ENCODE measurements around the gene TMEM50B.

TMEM50B gene

DNA sequence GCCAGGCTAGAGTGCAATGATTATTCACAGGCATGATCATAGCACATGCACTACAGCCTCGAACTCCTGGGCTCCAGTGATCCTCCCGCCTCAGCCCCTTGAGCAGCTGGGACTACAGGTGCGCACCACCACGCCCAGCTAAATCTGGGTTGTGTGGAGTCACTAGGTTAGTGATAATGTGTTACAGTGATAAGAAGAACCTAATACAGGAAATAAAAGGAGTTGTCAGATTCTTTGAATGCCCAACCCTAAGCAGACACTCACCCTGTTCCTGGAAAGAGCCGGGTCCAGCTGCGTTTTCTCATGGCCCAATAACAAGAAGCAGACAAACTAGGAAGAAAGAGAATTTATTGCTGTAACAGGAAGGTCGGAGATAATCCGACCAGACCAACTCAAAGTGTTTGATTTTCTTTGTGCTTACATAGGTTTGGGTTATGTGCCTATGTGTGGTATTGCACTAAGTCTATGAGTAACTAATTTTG, 67.8 kb downstream of the TMEM50B start:
- DNase-seq (no peak), ATAC-seq (ENCODE audit: insufficient read depth, low read depth) (no peak)
- Histone ChIP-seq H3K27me3 (ENCODE audit: insufficient read depth, low read length, poor library complexity) (no peaks in the 10 kb centered on the region), H4K20me1 (ENCODE audit: insufficient read depth, low read length) (peaks cover 51% of the 10 kb centered on the region), H3K79me2 (ENCODE audit: insufficient read depth, low read length) (peaks cover 86% of the 10 kb centered on the region), H3K4me2 (ENCODE audit: insufficient read depth, low read length) (no peak overlapping the region), H3K4me1 (ENCODE audit: insufficient read depth, low read length) (peaks cover 5% of the 10 kb centered on the region; the same call in 1 of the 2 replicates), H3K27ac (ENCODE audit: low read length) (no peak overlapping the region), H3K9ac (ENCODE audit: low read depth, low read length) (no peak overlapping the region), H3K9me3 (ENCODE audit: insufficient read depth, low read length, severe bottlenecking) (no peaks in the 10 kb centered on the region), H2AFZ (ENCODE audit: low read depth, low read length) (no peak overlapping the region), H3K36me3 (ENCODE audit: insufficient read depth, low read length) (peaks cover 52% of the 10 kb centered on the region), H3K4me3 (ENCODE audit: low read depth in 1 of 2, low read length in 2 of 2) (no peak overlapping the region)
- TF ChIP-seq CTCF (IDR thresholded peaks at IDR 0.05; ENCODE audit: borderline replicate concordance, extremely low read depth, low read length, poor library complexity, severe bottlenecking) = no peak
- no peak for TF ChIP-seq EZH2 (IDR thresholded peaks at IDR 0.05; ENCODE audit: borderline replicate concordance, low read depth, low read length, severe bottlenecking)

DNA sequence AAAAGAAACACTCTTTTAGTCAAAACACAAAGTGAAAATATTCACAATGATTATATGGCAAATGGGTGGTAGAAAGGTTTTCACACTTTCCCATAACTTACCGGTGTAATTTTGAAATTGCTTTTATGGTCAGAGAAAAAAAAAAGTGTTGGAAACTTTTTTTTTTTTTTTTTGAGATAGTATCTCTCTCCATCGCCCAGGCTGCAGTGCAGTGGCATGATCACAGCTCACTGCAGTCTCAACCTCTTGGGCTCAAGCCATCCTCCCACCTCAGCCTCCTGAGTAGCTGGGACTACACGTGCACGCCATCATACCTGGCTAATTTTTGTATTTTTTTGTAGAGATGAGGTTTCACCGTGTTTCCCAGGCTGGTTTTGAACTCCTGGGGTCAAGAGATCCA, 73.3 kb downstream of the TMEM50B start:
- peaks cover 79% of the 10 kb centered on the region for H3K79me2 ChIP-seq (ENCODE audit: insufficient read depth, low read length)
- TF ChIP-seq CTCF (IDR thresholded peaks at IDR 0.05; ENCODE audit: borderline replicate concordance, extremely low read depth, low read length, poor library complexity, severe bottlenecking) = no peak
- no peak for TF ChIP-seq EZH2 (IDR thresholded peaks at IDR 0.05; ENCODE audit: borderline replicate concordance, low read depth, low read length, severe bottlenecking)
- H3K4me1 ChIP-seq (ENCODE audit: insufficient read depth, low read length) = peaks cover 44% of the 10 kb centered on the region
- peak overlapping the region; percentile 34; the same call in 1 of the 2 replicates for H3K4me2 ChIP-seq (ENCODE audit: insufficient read depth, low read length)
- no peaks in the 10 kb centered on the region for H3K9me3 ChIP-seq (ENCODE audit: insufficient read depth, low read length, severe bottlenecking)
- H3K9ac ChIP-seq (ENCODE audit: low read depth, low read length) = no peak overlapping the region
- no peak overlapping the region; the same call in 1 of the 2 replicates for H3K27ac ChIP-seq (ENCODE audit: low read length)
- no peak overlapping the region for H3K4me3 ChIP-seq (ENCODE audit: low read depth in 1 of 2, low read length in 2 of 2)
- ATAC-seq (ENCODE audit: insufficient read depth, low read depth) (no peak), DNase-seq (no peak)
- H4K20me1 ChIP-seq (ENCODE audit: insufficient read depth, low read length) = peaks cover 25% of the 10 kb centered on the region; the same call in 1 of the 2 replicates
- no peaks in the 10 kb centered on the region for H3K27me3 ChIP-seq (ENCODE audit: insufficient read depth, low read length, poor library complexity)
- no peak overlapping the region for H2AFZ ChIP-seq (ENCODE audit: low read depth, low read length)
- peaks cover 24% of the 10 kb centered on the region for H3K36me3 ChIP-seq (ENCODE audit: insufficient read depth, low read length)

DNA sequence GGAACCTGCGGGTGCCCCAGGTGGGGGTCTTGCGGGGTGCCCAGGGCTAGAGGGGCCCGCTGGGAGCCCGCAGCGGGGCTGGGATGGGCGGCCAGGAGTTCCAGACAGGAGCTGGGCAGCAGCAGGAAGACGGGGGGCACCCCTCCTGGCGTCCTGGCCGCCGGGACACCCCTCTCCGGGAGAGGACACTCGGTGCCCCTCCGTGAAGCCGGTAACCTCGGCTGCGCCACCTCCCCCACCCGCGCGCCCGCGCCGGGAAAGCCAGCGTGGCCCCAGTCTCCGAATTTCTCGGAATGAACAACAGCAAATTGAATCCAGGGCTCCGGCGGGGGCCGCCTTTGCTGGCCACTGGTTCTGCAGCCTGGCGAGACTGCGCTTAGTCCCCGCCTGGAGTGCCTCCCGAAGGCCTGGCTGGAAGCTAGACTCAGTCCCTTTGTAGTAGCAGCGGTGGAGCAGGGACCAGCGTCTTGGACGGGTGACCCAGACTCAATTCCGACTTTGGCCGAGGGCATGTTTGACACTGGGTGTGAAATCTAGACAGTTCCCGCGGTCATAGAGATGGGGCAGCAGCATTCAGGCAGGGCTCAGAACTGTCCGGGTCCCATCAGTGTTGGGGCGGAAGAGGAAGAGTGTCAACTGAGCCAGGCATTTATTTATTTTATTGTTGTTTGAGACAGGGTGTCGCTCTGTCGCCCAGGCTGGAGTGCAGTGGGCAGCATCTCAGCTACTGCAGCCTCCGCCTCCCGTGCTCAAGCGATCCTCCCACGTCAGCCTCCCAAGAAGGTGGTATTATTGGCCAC, 75.8 kb downstream of the TMEM50B start:
- H3K4me3 ChIP-seq (ENCODE audit: low read depth in 1 of 2, low read length in 2 of 2) = peak overlapping the region; percentile 89 to 91
- peak overlapping the region; percentile 69 for H3K27ac ChIP-seq (ENCODE audit: low read length)
- peak overlapping the region; percentile 100 for H3K4me2 ChIP-seq (ENCODE audit: insufficient read depth, low read length)
- H2AFZ ChIP-seq (ENCODE audit: low read depth, low read length) = peak overlapping the region; percentile 75
- ATAC-seq (ENCODE audit: insufficient read depth, low read depth) = peak; percentile 44
- no peak for TF ChIP-seq EZH2 (IDR thresholded peaks at IDR 0.05; ENCODE audit: borderline replicate concordance, low read depth, low read length, severe bottlenecking)
- TF ChIP-seq CTCF (IDR thresholded peaks at IDR 0.05; ENCODE audit: borderline replicate concordance, extremely low read depth, low read length, poor library complexity, severe bottlenecking) = no peak
- H3K9ac ChIP-seq (ENCODE audit: low read depth, low read length) = peak overlapping the region; percentile 90
- peak; percentile 43 for DNase-seq
- H3K9me3 ChIP-seq (ENCODE audit: insufficient read depth, low read length, severe bottlenecking) = no peaks in the 10 kb centered on the region
- no peaks in the 10 kb centered on the region for H3K27me3 ChIP-seq (ENCODE audit: insufficient read depth, low read length, poor library complexity)
- H3K4me1 ChIP-seq (ENCODE audit: insufficient read depth, low read length) = peaks cover 56% of the 10 kb centered on the region
- H4K20me1 ChIP-seq (ENCODE audit: insufficient read depth, low read length) = peaks cover 9% of the 10 kb centered on the region; the same call in 1 of the 2 replicates
- peaks cover 55% of the 10 kb centered on the region for H3K79me2 ChIP-seq (ENCODE audit: insufficient read depth, low read length)
- peaks cover 15% of the 10 kb centered on the region; the same call in 1 of the 2 replicates for H3K36me3 ChIP-seq (ENCODE audit: insufficient read depth, low read length)
